T-helper 1 cell (primary cell): ENCODE data around the gene STK33.

Source experiments
- DNase-seq, 5 donors: peaks; one replicate each; pipeline ENCODE4 v3.0.0-alpha.2; 2012 to 2020

Gene STK33

DNA sequence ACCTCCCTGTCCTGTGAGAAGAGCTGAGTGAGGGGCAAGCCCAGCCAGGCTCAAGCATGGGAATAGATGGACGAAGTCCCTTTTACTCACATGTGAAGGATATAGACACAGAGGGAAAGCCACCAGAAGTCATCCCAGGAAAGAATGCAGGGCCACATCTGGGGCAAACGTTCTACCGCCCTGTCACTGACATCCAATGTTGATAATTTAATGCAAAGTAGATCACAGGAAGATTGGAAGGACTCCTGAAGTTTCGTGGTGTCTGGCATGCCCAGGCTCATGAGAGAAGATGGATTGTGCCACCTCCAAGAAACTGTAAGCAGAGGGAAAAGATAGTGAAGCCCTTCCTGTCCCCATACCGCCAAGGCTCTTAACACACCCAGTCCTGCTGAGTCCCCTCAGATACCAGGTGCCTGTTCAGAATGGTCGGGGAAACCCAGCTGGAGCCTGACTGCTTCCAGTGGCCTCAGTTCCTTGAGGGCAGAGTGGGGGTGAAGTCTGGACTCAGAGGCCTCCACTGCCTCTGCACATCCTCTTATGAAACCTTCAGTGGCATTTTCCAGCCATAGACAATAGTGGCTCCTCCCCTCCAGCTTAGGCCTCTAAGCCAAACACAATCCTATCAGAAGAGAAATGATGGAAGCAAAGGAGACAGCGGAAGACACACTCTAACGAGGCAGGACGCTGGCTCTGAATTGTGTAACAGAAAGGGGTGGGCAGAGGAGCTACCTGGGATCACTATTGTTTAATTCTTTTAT lies 7.5 kb upstream of the STK33 start:
- DNase-seq, result no peak

DNA sequence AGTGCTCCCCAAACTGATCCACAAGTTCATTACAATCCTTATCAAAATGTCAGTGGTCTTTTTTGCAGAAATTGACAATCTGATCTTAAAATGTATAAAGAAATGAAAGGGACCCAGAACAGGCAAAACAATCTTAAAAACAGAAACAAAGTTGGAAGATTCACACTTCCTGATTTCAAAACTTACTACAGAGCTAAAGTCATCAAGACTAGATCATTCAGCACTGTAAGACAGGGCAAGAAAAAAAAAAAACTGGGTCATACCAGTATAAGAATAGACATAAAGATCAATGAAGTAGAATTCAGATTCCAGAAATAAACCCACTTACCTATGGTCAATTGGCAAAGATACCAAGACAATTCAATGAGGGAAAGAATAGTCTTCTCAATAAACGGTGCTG lies 4.5 kb upstream of the STK33 start:
- DNase-seq, result no peak

DNA sequence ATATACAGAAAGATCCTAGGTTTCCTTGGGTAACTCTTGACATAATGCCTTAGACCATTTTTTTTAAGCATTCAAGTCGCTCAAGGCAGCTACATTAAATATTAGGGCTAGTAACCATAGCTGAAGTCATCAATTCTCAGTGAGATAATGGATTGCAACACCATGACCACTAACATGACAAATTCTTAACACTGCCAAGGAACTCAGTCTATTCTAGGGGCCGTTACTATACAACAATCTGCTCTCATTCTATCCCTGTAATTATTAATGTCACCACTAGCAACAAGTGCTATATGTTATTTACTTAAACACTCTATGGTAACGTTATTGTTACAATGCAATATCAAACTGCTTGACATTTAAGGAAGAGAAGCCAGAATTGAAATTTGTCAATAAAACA lies 3.2 kb upstream of the STK33 start:
- DNase-seq, result no peak

DNA sequence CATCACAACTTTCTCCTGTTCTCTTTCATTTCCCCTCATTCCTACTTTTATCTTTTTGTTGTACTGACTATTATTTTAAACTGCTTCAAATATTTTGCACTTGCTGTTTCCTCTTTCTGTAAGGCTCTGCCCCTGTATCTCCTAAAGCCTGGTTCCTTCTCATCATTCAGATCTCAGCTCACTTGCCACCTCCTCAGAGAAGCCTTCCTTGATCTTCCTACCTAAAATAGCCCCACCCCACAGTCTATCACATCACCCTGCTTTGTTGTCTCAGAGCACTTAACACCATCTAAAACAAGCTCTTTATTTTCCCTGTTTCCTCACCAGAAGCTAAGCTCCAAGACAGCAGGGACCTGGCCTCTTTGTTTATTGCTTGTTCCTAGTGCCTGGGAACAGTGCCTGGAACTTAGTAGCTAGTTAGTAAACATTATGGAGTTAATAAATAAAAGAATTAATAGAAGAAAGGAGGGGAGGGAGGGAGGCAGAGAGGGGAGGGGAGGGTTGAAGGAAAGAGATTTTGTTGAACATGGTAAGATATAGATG lies 2.5 kb upstream of the STK33 start:
- DNase-seq, result no peak

DNA sequence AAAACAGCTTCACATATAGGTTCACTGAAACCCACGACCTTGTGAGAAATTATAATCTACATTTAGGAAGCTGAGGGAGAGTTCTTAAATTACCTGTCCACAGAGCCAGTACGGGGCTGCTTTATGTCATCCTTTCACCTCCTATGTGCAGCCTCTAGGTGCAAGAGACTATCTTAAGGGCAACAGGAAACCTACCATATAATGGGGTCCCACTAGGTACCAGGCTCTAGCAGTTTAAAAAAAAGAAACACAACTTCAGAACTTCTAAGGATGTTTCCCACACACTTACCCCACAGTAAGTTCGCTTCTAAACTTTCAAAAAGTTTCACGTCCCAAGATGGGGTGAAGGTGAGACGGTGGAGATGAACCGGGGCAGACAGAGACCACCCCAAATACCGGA lies 573 bp downstream of the STK33 start:
- no peak for DNase-seq

DNA sequence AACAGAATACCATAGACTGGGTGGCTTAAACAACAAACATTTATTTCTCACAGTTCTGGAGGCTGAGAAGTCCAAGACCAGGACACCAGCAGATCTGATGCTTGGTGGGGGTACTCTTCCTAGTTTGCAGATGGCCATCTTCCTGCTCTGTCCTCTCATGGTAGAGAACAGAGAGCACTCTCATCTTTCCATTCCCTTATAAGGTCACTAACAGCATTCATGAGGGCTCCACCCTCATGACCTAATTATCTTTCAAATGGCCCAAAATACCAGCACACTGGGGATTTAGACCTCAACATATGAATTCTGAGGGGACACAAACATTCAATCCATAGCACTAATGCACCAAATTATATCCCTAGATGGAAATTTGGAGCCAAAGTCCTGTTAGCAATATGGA lies 6.1 kb downstream of the STK33 start:
- DNase-seq, result no peak

DNA sequence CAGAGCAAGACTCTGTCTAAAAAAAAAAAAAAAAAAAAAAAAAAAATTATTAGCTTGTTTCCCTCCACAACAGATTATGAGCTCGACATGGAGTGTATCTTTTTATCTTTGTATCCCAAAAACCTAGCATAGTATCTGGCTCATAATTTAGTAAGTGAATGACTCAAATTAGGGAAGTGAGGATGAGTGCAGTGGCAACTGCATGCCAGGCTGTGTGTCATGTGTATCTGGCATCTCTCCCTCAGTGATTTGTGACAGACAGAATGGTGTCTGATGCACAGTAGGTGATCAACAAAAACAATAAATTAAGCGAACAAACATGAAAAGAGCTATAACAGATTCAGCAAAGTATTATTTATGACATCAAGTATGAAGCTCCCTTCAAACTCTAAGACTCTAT lies 7.2 kb downstream of the STK33 start:
- DNase-seq, result no peak

DNA sequence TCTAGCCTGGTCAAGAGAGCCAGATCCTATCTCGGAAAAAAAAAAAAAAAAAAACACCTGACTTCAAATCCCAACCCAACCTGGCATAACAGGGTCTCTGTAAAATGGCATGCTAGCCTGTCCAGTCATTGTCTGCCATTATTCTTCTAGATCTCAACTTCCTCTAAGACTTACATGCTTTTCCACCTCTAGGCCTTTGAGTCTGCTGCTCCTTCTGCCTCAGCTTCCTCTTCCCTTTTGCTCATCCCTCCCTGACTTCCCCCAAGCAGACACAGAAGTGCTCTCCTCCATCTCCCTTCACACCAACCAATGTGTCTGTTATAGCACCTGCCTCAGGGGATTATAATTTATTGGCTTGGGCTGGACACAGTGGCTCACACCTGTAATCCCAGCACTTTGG lies 7.8 kb downstream of the STK33 start:
- DNase-seq, result no peak

DNA sequence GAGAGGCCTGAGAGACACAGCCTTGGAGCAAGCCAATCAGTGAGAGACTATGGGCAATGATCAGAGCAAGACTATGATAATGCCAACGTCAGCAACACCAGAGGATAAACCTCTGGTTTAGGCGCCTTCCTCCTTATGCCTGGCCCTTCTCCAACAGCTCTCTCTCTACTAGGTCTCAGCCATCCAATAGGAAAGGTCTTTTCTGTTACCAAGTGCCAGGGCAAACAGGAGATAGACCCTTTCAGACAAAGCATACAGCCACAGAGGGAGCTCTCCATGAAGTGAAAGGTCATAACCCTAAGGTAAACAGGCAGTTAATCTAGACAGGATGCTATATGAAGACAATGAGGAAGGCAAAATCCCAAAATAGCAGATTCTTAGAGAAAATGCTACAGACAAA lies 9.5 kb downstream of the STK33 start:
- DNase-seq, result no peak

DNA sequence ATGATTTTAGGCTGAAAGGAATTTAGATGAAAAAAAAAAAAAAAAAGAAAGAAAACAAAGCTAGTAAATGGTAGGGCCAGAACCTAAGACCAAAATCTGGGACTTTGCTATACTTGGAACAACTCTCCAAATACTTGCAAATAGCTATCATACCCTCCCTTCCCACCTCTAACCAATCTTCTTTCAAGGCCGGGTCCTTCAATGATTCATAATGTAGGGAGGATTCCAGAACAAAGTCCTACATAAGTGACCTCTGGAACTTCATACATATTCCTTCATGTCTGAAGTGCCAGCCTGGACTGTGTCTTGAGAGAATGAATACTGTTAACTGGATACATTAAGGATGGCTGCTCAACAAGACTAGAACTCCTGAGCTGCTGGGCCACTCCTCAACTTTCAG lies 9.9 kb downstream of the STK33 start:
- no peak for DNase-seq

DNA sequence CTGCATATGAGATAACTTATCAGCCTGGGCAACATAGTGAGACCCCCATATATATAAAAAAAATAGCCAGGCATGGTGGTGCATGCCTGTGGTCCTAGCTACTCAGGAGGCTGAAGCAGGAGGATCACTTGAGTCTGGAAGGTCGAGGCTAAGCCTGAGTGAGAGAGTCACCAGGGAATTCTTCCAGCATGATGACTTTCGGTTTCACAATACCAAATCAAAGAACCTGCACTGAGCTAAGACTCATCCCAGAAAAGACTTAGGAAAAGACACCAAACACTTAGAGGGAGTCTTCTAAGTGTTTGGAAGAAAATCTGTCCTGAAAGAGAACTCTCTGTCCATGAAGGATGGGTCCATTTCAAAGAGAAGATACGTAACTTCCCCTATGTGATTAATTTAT lies 12.7 kb downstream of the STK33 start:
- DNase-seq, result no peak

DNA sequence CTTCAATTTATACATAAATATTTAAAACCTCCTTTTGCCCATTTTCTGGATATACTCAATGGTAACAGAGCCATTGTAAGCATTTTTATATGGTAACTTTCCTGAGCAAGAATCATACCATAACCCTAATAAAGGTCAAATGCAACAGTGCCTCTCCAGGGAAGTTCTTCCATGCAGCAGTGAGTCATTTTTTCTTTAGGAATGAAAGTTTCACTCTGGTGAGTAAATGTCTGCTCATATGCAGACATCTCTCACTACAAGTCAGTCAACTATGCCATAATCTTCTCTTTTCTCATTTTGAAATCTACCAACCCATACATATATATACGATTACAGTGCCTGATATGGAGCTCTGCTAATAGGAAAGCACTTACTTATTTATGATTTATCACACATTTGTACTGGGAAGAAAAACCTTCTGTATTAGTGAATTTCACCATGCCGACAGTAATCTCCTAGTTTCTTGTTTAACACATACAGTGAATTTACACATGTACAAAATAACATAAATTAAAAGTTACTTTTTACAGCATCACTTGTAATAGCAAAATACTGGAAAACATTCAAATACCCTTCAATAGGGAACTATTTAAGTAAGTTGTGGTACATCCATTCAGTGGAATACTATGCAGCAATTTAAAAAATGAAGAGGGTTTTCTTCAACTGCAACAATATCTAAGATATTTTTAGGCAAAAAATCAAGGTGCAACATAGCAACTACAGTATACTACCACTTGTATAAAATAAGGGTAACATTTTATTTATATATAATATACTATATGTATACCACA lies 16.0 kb downstream of the STK33 start:
- DNase-seq, result no peak

DNA sequence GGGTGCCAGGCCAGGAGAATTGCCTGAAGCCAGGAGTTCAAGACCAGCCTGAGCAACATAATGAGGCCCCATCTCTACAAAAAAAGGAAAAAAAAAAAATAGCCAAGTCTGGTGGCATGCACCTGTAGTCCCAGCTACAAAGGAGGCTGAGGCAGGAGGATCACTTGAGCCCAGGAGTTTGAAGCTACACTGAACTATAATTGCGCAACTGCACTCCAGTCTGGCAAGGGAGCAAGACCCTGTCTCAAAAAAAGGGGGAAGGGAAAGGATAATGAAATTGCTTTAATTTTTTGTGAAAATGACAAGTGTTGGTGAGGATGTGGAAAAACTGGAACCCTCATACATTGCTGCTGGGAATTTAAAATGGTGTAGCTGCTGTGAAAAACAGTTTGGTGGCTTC lies 19.2 kb downstream of the STK33 start:
- DNase-seq, result no peak

DNA sequence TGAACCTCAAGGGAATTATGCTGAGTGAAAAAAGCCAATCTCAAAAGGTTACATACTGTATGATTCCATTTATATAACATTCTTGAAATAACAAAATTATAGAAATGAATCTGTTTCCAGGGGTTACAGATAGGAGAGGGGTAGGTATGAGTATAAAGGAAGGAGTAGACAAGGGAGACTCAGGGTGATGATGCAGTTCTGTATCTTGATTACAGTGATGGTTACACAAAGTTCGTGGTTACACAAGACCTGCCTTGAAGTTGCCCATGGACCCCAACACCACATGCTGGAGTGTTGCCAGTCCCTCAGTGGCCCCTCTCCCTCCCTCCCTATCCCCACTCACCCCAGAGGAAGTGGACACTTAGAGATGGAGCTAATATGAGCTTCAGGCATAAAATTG lies 20.3 kb downstream of the STK33 start:
- no peak for DNase-seq

DNA sequence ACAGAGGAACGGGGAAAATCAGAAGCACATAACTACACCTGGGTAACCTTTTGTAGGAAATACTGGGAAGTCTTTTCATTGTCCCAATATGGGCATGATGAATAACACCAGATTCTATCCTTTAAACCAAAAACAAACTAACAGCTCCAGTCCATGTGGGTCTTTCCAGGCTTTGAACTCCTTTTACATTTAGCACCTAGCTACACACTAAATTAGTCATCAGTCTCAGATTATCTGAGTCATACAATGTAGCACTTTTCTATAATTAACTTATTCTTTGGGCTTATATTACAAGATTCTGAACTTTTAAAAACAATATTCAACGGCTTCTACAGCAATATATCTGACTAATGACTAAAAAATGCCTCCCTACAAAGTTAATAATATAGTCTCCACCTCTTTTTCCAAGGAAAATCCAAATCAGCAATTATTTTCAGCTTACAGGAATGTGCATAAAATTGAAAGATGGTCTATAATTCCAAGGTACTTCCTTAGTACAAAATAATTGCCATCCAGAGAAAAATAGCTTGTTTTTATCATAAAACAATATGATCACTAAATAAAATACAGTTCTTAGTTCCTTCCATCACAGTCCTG lies 26.3 kb downstream of the STK33 start:
- no peak for DNase-seq

DNA sequence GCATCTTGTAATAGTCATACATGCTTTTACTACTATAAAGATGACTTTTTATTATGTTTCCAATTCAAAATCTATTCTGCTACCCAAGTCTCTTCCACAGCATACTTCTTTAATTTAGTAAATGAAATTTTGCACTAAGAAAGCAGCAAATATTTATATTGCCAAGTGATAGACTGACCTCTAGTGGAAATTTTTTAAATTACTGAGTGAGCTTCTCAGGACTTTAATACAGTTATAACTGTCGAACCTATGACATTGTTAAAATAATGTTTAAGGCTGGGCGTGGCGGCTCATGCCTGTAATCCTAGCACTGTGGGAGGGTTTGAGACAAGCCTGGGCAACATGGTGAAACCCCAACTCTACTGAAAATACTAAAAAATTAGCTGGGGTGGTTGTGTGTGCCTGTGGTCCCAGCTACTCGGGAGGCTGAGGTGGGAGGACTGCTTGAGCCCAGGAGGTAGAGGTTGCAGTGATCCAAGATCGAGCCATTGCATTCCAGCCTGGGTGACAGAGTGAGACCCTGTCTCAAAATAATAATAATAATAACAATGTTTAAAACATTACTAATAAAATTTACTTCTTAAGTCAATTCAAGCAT lies 27.3 kb downstream of the STK33 start:
- peak in 1 of 5 donors; percentile 18 for DNase-seq

DNA sequence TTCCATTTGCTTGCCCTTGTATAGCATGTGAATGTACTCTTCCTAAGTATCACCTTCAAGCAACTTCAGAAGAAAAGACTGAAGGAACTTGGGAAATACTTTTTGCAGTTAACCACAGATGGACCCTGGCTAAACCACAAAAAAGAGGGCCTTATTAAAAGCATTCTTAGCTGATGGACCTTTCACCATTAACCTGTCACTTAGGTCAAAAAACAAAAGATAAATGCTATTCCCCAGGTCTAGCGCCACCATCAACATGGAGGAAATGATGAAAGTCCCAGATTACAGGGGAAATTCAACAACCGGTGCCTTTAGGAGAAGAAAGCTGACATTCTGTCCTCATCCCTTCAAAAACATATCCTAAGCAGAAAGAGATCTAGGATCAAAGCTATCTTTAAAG lies 29.5 kb downstream of the STK33 start:
- DNase-seq, result no peak

DNA sequence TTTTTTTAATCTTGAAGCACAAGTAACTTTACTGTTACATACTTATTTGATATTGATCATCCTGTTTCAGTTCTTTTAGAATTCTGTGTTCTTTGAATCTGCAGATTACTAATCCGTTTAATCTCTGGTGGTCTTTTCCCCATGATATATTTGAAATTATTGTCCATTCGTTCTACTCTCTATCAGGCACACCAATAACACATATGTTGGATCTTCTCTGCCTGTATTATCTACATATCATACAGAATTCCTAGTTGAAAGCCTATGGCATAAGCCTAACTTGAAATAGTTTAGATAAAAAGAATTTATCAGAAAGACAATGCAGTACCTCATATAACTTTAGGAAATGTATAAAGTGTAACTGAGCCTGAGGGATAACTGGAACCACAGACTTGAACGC lies 32.6 kb downstream of the STK33 start:
- no peak for DNase-seq

DNA sequence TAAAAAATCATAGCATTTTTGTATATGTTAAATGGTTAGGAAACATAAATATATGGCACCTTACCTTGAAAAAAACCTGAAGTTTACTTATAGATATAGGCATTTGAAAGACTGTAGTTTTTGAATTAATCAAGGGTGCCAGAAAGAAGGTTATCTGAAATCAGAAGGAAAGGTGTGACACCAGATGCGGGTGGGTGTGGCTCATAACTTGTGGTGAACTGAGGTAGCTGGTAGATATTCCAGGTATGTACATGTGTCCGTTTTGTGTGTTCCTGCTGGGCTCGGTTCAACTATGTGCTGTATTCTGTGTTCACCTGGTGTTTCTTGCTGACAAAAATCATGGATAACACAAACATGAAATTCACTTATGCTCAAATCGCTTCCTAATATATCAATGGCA lies 35.6 kb downstream of the STK33 start:
- DNase-seq, result no peak

DNA sequence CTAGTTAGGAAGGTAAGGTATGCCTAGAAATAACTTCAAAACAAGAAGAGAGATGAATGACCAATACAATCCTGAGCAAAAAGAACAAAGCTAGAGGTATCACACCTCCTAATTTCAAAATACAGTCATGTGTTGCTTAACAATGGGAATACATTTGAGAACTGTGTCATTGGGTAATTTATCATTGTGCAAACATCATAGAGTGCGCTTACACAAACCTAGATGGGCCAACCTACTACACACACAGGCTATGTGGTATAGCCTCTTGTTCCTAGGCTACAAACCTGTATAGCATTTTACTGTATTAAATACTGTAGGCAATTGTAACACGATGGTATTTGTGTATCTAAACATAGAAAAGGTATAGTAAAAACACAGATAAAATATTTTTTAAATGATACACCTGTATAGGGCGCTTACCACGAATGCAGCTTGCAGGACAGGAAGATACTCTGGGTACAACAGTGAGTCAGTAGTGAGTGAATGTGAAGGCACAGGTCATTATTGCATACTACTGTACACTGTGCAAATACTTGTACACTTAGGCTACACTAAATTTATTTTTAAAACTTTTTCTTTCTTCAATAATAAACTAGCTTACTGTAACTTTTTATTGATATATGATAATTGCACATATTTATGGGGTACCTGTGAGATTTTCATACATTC lies 48.2 kb downstream of the STK33 start:
- no peak for DNase-seq

DNA sequence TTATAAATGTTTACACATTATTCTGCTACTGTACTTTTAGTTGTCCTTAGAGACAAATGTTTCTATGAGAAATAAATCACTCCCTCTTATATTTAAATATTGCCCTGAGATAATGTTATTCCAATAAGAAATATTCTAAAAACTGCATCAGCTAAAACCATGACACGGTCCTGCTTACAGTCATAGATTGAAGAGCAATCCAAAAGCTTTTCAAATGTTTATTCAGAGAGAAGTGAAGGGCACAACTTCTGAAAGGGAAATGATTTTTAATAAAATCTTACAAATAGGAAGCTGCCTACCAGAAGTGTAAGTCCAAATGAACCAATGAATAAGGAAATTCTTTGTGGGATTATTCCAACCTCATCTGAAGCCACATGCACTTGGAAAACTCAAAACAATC lies 49.2 kb downstream of the STK33 start:
- DNase-seq, result no peak

DNA sequence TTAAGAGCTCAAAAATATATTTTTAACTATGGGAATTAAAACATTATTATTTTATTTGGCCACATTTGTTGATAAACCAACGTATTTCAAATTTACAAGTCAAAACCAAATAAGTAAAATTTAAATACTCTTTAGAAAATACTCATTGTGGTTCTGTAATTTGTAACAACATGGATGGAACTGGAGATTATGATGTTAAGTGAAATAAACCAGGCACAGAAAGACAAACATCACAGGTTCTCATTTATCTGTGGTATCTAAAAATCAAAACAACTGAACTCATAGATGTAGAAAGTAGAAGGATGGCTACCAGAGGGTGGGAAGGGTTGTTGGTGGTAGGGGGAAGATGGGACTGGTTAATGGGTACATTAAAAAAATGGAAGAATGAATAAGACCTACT lies 50.8 kb downstream of the STK33 start:
- DNase-seq, result no peak

DNA sequence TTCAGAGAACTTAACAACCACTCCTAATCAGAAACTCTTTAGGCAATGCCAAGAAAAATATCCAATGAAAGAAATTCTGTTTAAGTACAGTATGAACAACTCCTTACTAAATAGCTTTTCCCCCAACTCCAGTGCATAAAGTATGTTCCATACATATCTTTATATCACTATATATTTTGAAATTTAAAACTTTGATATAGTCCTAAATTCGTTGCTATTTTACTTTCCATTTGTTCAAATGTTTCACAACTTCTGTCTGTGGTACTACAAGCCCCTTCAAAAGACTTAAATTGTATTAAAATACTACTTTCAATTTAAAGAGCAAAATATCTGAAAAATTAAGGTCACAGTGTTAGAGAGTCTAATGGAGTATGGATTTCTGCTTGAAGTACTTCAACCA lies 52.6 kb downstream of the STK33 start:
- DNase-seq, result no peak
